Measurements from ENCODE around the gene ANKRD49.
A peak's percentile ranks its signal among the peaks of the same experiment; 100 is the strongest.

Gene ANKRD49

GRCh38 chr11:94543695-94544645, 50.2 kb downstream of the ANKRD49 start, which contains the start of gene FUT4:
Gene FUT4 (plus strand): TSS chr11:94543921. CDS start chr11:94544134, 213 bp downstream.
- peak; percentile 71 to 76 for DNase-seq (ENCODE audit: low read depth in 2 of 2)

- peak in 1 of 2 donors; percentile 5 for DNase-seq (ENCODE audit: low read depth in 2 of 2)
Observed at GRCh38 chr11:94544646-94545263, 51.0 kb downstream of the ANKRD49 start.

- no peak for DNase-seq (ENCODE audit: low read depth in 2 of 2)
Observed at GRCh38 chr11:94545264-94546161, 51.7 kb downstream of the ANKRD49 start.

- DNase-seq (ENCODE audit: low read depth in 2 of 2), result no peak
Observed at GRCh38 chr11:94546162-94546470, 52.3 kb downstream of the ANKRD49 start.

- no peak for DNase-seq (ENCODE audit: low read depth in 2 of 2)
Observed at GRCh38 chr11:94546886-94547285, 53.1 kb downstream of the ANKRD49 start.

- no peak for DNase-seq (ENCODE audit: low read depth in 2 of 2)
Observed at GRCh38 chr11:94549146-94549545, 55.4 kb downstream of the ANKRD49 start.

All from stimulated activated CD4-positive, alpha-beta T cell treated with anti-CD3 and anti-CD28 coated beads, Interleukin-4, amount 100 ng/mL, for 48 hours (primary cell).